Measurements from ENCODE around the gene ZNF668. TPM values are rescaled to one million over a fixed set of nuclear protein-coding genes. Genes with fewer than 3 reads are reported as not detected.
"Not testable (repeated sequence)": the region's sequence is repeated elsewhere in the genome, so short reads cannot be mapped to it uniquely, and the experiment has no call there.

ZNF668 gene
- polyA plus RNA-seq, 1 donor from 2014 or later: 10.6 TPM

- Mint-ChIP-seq H3K27ac (peak within 1 kb of the TSS; percentile 27 to 88 (median 45)), H3K4me3 (peak within 1 kb of the TSS; percentile 84 to 96 (median 94))
These were observed 34.2 kb upstream of the ZNF668 start, which contains the start of gene BCKDK for GRCh38 chr16:31108035-31108793. Gene BCKDK (plus strand): TSS chr16:31108386. CDS start chr16:31109224, 838 bp downstream.

GRCh38 chr16:31107465-31107867 lies 33.4 kb upstream of the ZNF668 start:
- Mint-ChIP-seq H3K4me1 (peaks cover 13 to 16% (median 15%) of the 10 kb centered on the region in 3 donors), H3K9me3 (no peaks in the 10 kb centered on the region), H3K27me3 (no peaks in the 10 kb centered on the region)

More at GRCh38 chr16:31108035-31108793, 34.2 kb upstream of the ZNF668 start, which contains the start of gene BCKDK:
- H3K9me3 Mint-ChIP-seq: no peaks in the 10 kb centered on the region
- no peaks in the 10 kb centered on the region for H3K36me3 Mint-ChIP-seq
- no peaks in the 10 kb centered on the region for H3K27me3 Mint-ChIP-seq
- H3K4me1 Mint-ChIP-seq: peaks cover 13 to 16% (median 15%) of the 10 kb centered on the region in 3 donors

GRCh38 chr16:31106509-31107464 lies 32.7 kb upstream of the ZNF668 start:
- peak overlapping the region in 3 of 4 donors; percentile 84 to 96 (median 92) for H3K4me3 Mint-ChIP-seq
- H3K4me1 Mint-ChIP-seq: peaks cover 13 to 16% (median 15%) of the 10 kb centered on the region in 3 donors
- H3K36me3 Mint-ChIP-seq: no peaks in the 10 kb centered on the region
- H3K27ac Mint-ChIP-seq: peak overlapping the region in 1 of 3 donors; percentile 45
- H3K9me3 Mint-ChIP-seq: no peaks in the 10 kb centered on the region
- no peaks in the 10 kb centered on the region for H3K27me3 Mint-ChIP-seq

More at GRCh38 chr16:31107465-31107867, 33.4 kb upstream of the ZNF668 start:
- Mint-ChIP-seq H3K27ac (peak overlapping the region; percentile 27 to 88 (median 45)), H3K36me3 (no peaks in the 10 kb centered on the region), H3K4me3 (peak overlapping the region; percentile 84 to 96 (median 94))

GRCh38 chr16:31105677-31106213 lies 31.7 kb upstream of the ZNF668 start:
- Mint-ChIP-seq H3K27ac (peak overlapping the region in 1 of 3 donors; percentile 78), H3K36me3 (no peaks in the 10 kb centered on the region), H3K4me1 (peaks cover 13 to 16% (median 15%) of the 10 kb centered on the region in 3 donors), H3K27me3 (no peaks in the 10 kb centered on the region), H3K9me3 (no peaks in the 10 kb centered on the region), H3K4me3 (peak overlapping the region; percentile 8 to 84 (median 46))

- H3K27me3 Mint-ChIP-seq, H3K4me3 Mint-ChIP-seq, H3K36me3 Mint-ChIP-seq, H3K4me1 Mint-ChIP-seq, H3K9me3 Mint-ChIP-seq: not testable (repeated sequence)
- H3K27ac Mint-ChIP-seq: peak overlapping the region in 1 of 3 donors; percentile 28
These were observed 27.0 kb upstream of the ZNF668 start for GRCh38 chr16:31100876-31101641.

- peak overlapping the region in 1 of 3 donors; percentile 28 for H3K27ac Mint-ChIP-seq
- H3K36me3 Mint-ChIP-seq: no peaks in the 10 kb centered on the region
- H3K9me3 Mint-ChIP-seq: no peaks in the 10 kb centered on the region
- no peaks in the 10 kb centered on the region for H3K27me3 Mint-ChIP-seq
- peaks cover 5 to 11% (median 6%) of the 10 kb centered on the region in 3 donors for H3K4me1 Mint-ChIP-seq
- H3K4me3 Mint-ChIP-seq: no peak overlapping the region
These were observed 26.0 kb upstream of the ZNF668 start for GRCh38 chr16:31099860-31100638.

GRCh38 chr16:31094424-31095120 lies 20.5 kb upstream of the ZNF668 start, which contains the start of gene VKORC1:
Gene VKORC1 (minus strand): TSS chr16:31094797. CDS start chr16:31094729, 68 bp downstream.
- H3K27me3 Mint-ChIP-seq: no peaks in the 10 kb centered on the region
- H3K9me3 Mint-ChIP-seq: no peaks in the 10 kb centered on the region
- peaks cover 17 to 19% (median 19%) of the 10 kb centered on the region in 3 donors for H3K4me1 Mint-ChIP-seq
- H3K4me3 Mint-ChIP-seq: peak within 1 kb of the TSS; percentile 79 to 98 (median 97)
- peak within 1 kb of the TSS; percentile 91 to 98 (median 96) for H3K27ac Mint-ChIP-seq
- H3K36me3 Mint-ChIP-seq: peaks cover 2% of the 10 kb centered on the region

GRCh38 chr16:31094088-31094423 lies 20.0 kb upstream of the ZNF668 start:
- H3K4me1 Mint-ChIP-seq: peaks cover 17 to 19% (median 19%) of the 10 kb centered on the region in 3 donors
- H3K9me3 Mint-ChIP-seq: no peaks in the 10 kb centered on the region
- H3K4me3 Mint-ChIP-seq: peak overlapping the region; percentile 79 to 98 (median 97)
- no peaks in the 10 kb centered on the region for H3K27me3 Mint-ChIP-seq
- H3K36me3 Mint-ChIP-seq: peaks cover 2% of the 10 kb centered on the region
- H3K27ac Mint-ChIP-seq: peak overlapping the region; percentile 91 to 98 (median 96)

GRCh38 chr16:31093132-31093703 lies 19.2 kb upstream of the ZNF668 start:
- Mint-ChIP-seq H3K9me3 (no peaks in the 10 kb centered on the region), H3K4me1 (peaks cover 17 to 19% (median 19%) of the 10 kb centered on the region in 3 donors), H3K27ac (peak overlapping the region in 2 of 3 donors; percentile 39 to 48), H3K4me3 (peak overlapping the region; percentile 60 to 90 (median 75)), H3K27me3 (no peaks in the 10 kb centered on the region), H3K36me3 (peaks cover 2% of the 10 kb centered on the region)

GRCh38 chr16:31092330-31092729 lies 18.3 kb upstream of the ZNF668 start:
- peak overlapping the region in 1 of 3 donors; percentile 48 for H3K27ac Mint-ChIP-seq
- peaks cover 17 to 19% (median 19%) of the 10 kb centered on the region in 3 donors for H3K4me1 Mint-ChIP-seq
- H3K36me3 Mint-ChIP-seq: peaks cover 2% of the 10 kb centered on the region
- H3K4me3 Mint-ChIP-seq: peak overlapping the region in 1 of 4 donors; percentile 79
- no peaks in the 10 kb centered on the region for H3K27me3 Mint-ChIP-seq
- H3K9me3 Mint-ChIP-seq: no peaks in the 10 kb centered on the region

- H3K4me1 Mint-ChIP-seq: peaks cover 12 to 14% (median 13%) of the 10 kb centered on the region in 3 donors
- H3K4me3 Mint-ChIP-seq: peak overlapping the region in 1 of 4 donors; percentile 35
- peak overlapping the region in 1 of 3 donors; percentile 16 for H3K27ac Mint-ChIP-seq
- no peaks in the 10 kb centered on the region for H3K27me3 Mint-ChIP-seq
- H3K36me3 Mint-ChIP-seq: peaks cover 2% of the 10 kb centered on the region
- H3K9me3 Mint-ChIP-seq: no peaks in the 10 kb centered on the region
These were observed 16.5 kb upstream of the ZNF668 start for GRCh38 chr16:31090540-31090939.

- H3K27ac Mint-ChIP-seq: no peak overlapping the region
- H3K27me3 Mint-ChIP-seq: no peaks in the 10 kb centered on the region
- H3K9me3 Mint-ChIP-seq: no peaks in the 10 kb centered on the region
- no peak overlapping the region for H3K4me3 Mint-ChIP-seq
- H3K4me1 Mint-ChIP-seq: peaks cover 5 to 8% (median 7%) of the 10 kb centered on the region in 3 donors
- H3K36me3 Mint-ChIP-seq: peaks cover 2% of the 10 kb centered on the region
These were observed 15.2 kb upstream of the ZNF668 start for GRCh38 chr16:31089199-31089598.
